H1 (cell line): ENCODE measurements around the gene ADCY1.

Source experiments
- CTCF ChIP-seq, 3 experiments: IDR thresholded peaks; 1 replicate in 2 of 3; 2 replicates in 1 of 3; pipeline versions ENCODE4 v1.5.1 to v1.6.1; 2011; ENCODE audit warnings: low read length in 3 of 3, mild to moderate bottlenecking in 3 of 3, inconsistent platforms in 2 of 3, low read depth in 1 of 3, moderate library complexity in 1 of 3; ENCODE audit not compliant: insufficient read depth in 1 of 3; ENCODE audit errors: control extremely low read depth in 1 of 3
- EP300 ChIP-seq, 2 experiments: IDR thresholded peaks; 1 replicate in 1 of 2; 2 replicates in 1 of 2; pipeline ENCODE4 v1.6.1; 2011 to 2012; ENCODE audit warnings: low read depth in 2 of 2, low read length in 2 of 2, mild to moderate bottlenecking in 2 of 2, borderline replicate concordance in 1 of 2, inconsistent platforms in 1 of 2, moderate library complexity in 1 of 2
- HDAC6 ChIP-seq: IDR thresholded peaks from one replicate; pipeline ENCODE4 v1.7.1; 2012; ENCODE audit warnings: low read depth, mild to moderate bottlenecking, inconsistent platforms, low read length, moderate library complexity
- JUND ChIP-seq: IDR thresholded peaks from 2 replicates; pipeline ENCODE4 v1.6.1; 2011; ENCODE audit warnings: mild to moderate bottlenecking, improper control_type of control experiment, low read length
- MAX ChIP-seq: IDR thresholded peaks from 2 replicates; pipeline ENCODE4 v1.6.1; 2012; ENCODE audit warnings: inconsistent platforms
- POLR2A ChIP-seq, 2 experiments: IDR thresholded peaks; 1 replicate in 1 of 2; 2 replicates in 1 of 2; pipeline ENCODE4 v1.6.1; 2011; ENCODE audit warnings: low read depth in 2 of 2, low read length in 2 of 2, mild to moderate bottlenecking in 2 of 2; ENCODE audit errors: control extremely low read depth in 1 of 2
- POU5F1 ChIP-seq: IDR thresholded peaks from 2 replicates; pipeline ENCODE4 v1.6.1; 2011; ENCODE audit warnings: low read depth, mild to moderate bottlenecking, low read length, moderate library complexity
- SIN3A ChIP-seq, 2 experiments: IDR thresholded peaks in 1 of 2; conservative IDR thresholded peaks in 1 of 2; 2 replicates each; pipeline ENCODE4 v1.6.1; 2011 to 2012; ENCODE audit warnings: low read length in 2 of 2, improper control_type of control experiment in 1 of 2, low read depth in 1 of 2, mild to moderate bottlenecking in 1 of 2
- SUZ12 ChIP-seq: fragments of 200-600 bp; sonication (generic); IDR thresholded peaks from 2 replicates; pipeline ENCODE4 v1.6.1; 2012; ENCODE audit warnings: mild to moderate bottlenecking, inconsistent platforms, low read length, moderate library complexity, mixed read lengths
- USF2 ChIP-seq: IDR thresholded peaks from 2 replicates; pipeline ENCODE4 v1.6.1; 2011; ENCODE audit warnings: low read length, improper control_type of control experiment

GRCh38 chr7:45688382-45688781 is 114.2 kb downstream of the ADCY1 start:
- TF ChIP-seq SIN3A (conservative IDR thresholded peaks at IDR 0.05 in 1 of 2, IDR thresholded peaks at IDR 0.05 in 1 of 2; ENCODE audit: low read depth in 1 of 2, low read length in 2 of 2) = no peak
- no peak for TF ChIP-seq SUZ12
- no peak for TF ChIP-seq HDAC6
- TF ChIP-seq USF2 = no peak
- TF ChIP-seq CTCF (IDR thresholded peaks at IDR 0.05; ENCODE audit: control extremely low read depth in 1 of 3, insufficient read depth in 1 of 3, low read depth in 1 of 3, low read length in 3 of 3) = no peak
- no peak for TF ChIP-seq POU5F1
- TF ChIP-seq POLR2A (IDR thresholded peaks at IDR 0.05; ENCODE audit: control extremely low read depth in 1 of 2, low read depth in 2 of 2, low read length in 2 of 2) = no peak
- TF ChIP-seq EP300 (IDR thresholded peaks at IDR 0.05; ENCODE audit: borderline replicate concordance in 1 of 2, low read depth in 2 of 2, low read length in 2 of 2) = no peak
- TF ChIP-seq MAX = no peak
- no peak for TF ChIP-seq JUND
